HG03439 (cell line): ENCODE results near the gene PRRT1B.
"Not testable (repeated sequence)": the region's sequence is repeated elsewhere in the genome, so short reads cannot be mapped to it uniquely, and the experiment has no call there.

Experiments
- ATAC-seq: cut with Tn5 transposase; IDR thresholded peaks from one replicate; pipeline ENCODE4 v1.9.1; 2021; ENCODE audit warnings: mild to moderate bottlenecking, moderate library complexity; ENCODE audit not compliant: unreplicated experiment

Gene PRRT1B

DNA sequence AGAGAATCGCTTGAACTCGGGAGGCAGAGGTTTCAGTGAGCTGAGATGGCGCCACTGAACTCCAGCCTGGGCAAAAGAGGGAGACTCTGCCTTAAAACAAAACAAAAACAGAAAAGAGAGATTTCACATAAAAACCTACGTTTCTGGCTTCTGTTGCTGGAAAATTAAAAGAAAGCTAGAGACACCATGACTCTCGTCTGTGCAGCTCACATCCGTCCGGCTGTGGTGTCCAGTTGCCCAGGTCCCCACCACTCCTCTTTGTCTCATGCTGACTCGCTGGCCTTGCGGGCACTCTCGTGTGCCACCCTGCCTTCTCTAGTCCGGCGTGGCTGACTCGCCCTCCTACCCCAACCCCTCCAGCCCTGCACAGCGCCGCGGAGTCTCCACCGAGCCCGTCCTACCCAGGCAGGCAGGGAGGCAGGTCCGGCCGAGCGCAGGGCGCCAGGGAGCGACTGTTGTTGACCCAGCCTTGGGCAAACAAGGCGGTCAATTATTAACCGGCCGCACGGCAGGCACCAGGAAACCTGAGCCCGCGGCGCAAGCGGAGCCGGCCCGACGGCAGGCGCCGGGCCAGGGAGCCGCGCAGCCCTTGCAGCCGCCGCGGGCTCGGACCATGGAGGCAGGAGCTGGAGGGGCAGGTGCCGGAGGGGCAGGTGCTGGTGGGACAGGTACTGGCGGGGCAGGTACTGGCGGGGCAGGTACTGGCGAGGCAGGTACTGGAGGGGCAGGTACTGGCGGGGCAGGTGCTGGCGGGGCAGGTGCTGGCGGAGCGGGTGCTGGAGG lies at the start of gene PRRT1B:
Gene PRRT1B (plus strand): TSS at position 521 of the 783 bp plus-strand sequence. CDS start 93 bp downstream, at position 614.
- ATAC-seq, result no peak

- no peak for ATAC-seq
These were observed 49.5 kb upstream of the PRRT1B start for GRCh38 chr9:131495785-131496184.

- ATAC-seq, result no peak
These were observed 48.4 kb upstream of the PRRT1B start for GRCh38 chr9:131496844-131497405.

GRCh38 chr9:131499254-131499767 lies 46.0 kb upstream of the PRRT1B start:
- no peak for ATAC-seq

GRCh38 chr9:131500377-131500776 lies 44.9 kb upstream of the PRRT1B start:
- no peak for ATAC-seq

DNA sequence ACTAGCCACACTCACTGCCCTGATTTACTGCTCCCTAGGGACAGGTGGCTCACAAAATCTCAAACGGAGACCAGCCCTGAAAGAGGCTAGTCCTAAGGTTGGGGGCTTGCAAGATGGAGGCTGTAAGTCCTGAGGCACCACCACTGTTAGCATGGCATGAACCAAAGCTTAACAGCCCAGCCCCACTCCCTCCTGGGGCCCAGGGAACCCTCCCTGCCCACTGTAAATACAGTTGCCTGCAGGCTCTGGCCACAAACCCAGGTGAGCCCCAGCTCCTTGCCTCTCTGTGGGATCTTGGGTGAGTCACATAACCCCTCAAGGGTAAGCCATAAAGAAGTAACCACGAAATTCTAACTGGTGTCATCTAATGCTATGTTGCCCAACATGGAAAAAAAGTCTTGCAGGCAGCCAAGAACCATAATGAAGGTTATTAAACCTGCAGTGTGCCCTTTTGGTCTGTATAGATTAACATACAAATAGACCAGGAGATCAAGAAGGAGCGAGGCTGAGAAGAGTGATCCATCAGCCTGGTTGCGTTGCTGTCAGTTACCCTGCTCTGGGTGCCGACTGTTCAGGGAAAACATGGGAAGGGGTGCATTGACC lies 44.3 kb upstream of the PRRT1B start:
- ATAC-seq, result no peak

DNA sequence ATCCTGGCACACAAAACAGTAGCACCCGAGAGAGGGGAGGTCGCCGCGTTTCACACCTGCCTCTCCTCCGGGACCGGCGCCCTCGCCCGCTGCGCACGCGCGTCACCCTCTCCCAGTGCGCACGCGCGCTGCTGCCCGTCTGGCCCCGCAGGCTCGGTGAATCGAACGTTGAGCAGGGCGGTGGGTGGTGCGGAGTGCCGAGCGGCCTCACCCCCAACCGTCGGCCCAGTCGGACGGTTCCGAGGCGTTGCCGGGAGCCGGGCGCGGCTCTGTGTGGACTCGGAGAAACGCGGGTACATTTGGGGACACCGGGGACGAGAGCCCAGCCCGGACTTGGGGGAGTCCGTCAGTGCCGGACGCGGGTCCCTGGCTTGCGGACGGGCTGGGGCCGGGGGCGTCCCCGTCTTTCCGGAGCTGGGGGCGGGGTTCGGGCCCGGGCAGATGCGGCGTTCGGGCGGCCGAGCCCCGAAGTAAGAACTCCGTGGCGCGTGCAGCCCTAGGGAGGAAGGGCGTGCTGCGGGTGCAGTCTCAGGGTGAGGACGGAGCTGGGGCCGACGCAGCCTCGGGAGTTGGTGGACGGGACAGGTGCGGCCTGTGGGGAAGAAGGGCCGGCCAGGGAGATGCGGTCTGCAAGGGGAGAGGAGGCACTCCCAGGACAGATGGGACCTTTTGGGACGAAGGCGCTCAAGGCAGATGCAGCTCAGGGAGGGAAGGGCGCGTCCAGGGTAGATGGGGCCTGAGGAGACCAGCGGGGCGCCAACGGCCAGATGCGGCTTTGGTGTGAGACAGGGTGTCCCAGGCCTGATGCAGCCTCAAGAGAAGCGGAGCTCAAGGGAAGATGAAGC lies 42.3 kb upstream of the PRRT1B start, which contains the start of gene POMT1:
Gene POMT1 (plus strand): TSS at position 138 of the 845 bp plus-strand sequence. CDS start 1,301 bp downstream, outside the sequence.
- ATAC-seq, result peak; percentile 87

DNA sequence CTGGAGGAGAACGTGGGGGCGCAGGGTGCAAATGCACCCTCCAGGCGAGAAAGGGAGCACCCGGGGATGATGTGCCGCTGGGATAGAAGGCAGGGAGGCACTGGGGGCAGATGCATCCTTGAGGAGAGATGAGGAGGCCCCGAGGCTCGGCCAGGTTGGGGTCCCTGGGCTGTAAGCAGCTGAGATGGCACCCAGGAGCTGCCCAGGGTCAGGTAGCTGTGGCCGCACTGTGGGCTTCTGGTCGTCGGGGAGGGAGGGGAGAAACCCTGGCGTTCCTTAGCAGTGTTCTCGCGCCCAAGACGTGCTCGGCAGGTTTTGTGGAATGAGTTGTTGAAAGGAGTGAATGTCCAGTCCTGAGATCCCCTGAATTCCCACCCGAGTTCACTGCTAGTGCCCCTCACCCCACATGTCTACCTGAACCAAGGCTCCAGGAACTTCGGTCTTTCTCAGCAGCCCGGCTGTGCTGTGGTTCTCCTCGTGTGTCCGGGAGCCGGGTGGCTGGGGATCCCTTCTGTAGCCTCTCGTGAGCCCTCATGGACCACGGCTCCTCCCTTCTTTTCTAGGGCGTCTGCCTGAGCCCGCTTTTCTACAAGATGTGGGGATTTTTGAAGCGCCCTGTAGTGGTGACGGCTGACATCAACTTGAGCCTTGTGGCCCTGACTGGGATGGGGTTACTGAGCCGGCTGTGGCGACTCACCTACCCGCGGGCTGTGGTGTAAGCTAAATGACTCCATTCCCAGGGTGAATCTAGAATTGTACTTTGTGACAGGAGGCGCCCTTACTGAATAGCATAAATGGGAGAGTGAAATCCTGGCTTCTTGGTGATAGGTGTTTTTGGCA lies 41.5 kb upstream of the PRRT1B start:
- ATAC-seq, result no peak

- ATAC-seq, result no peak
These were observed 40.3 kb upstream of the PRRT1B start for GRCh38 chr9:131505012-131505411.

- no peak for ATAC-seq
These were observed 33.9 kb upstream of the PRRT1B start for GRCh38 chr9:131511416-131511815.

- no peak for ATAC-seq
These were observed 33.4 kb upstream of the PRRT1B start for GRCh38 chr9:131511880-131512279.

GRCh38 chr9:131513177-131513576 lies 32.1 kb upstream of the PRRT1B start:
- ATAC-seq, result no peak

DNA sequence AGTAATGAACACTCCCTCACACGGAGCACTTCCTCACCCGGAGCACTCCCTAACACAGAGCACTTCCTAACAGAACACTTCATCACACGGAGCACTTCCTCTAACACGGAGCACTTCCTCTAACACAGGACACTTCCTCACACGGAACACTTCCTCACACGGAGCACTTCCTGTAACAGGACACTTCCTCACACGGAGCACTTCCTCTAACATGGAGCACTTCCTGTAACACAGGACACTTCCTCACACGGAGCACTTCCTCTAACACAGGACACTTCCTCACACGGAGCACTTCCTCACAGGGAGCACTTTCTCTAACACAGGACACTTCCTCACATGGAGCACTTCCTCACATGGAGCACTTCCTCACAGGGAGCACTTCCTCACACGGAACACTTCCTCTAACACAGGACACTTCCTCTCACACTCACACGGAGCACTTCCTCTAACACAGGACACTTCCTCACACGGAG lies 29.7 kb upstream of the PRRT1B start:
- not testable (repeated sequence) for ATAC-seq

- no peak for ATAC-seq
These were observed 29.2 kb upstream of the PRRT1B start for GRCh38 chr9:131516100-131516499.

DNA sequence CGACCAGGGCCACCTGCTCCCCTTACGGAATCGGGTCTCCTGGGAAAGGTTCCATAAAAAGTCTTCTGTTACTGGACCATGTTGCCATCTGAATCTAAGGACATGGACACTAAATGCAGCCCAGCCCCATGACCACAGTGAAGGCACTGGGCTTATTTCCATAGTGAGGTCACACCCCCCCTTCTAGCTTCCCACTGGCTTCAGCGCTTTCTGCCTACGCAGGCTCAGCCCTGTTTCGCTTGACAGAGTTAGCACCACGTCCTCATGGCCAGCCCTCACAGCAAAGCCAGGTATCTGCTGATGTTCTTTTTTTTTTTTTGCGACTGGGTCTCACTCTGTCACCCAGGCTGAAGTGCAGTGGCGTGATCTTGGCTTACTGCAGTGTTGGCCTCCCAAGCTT lies 28.4 kb upstream of the PRRT1B start:
- ATAC-seq, result no peak

DNA sequence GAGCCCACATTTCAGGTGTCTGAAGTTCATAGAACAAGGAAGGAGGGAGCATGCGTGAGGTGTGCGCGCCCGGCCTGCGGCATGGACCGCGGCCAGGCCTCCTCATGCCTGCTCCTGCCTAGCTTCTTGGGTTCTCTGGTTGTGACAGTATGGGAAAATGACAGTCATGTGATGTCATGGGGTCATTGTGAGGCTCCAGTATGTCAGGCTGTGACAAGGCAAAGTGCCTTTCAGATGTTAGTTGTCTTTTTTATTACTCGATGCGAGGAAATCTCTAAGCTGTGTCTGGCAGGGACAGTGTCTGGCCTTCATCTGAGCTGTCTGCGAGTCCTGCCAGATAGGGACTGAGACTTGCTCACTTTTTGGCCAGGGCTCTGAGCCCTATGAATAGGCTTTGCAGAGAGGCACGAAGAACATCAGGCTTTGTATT lies 27.5 kb upstream of the PRRT1B start:
- ATAC-seq, result no peak

DNA sequence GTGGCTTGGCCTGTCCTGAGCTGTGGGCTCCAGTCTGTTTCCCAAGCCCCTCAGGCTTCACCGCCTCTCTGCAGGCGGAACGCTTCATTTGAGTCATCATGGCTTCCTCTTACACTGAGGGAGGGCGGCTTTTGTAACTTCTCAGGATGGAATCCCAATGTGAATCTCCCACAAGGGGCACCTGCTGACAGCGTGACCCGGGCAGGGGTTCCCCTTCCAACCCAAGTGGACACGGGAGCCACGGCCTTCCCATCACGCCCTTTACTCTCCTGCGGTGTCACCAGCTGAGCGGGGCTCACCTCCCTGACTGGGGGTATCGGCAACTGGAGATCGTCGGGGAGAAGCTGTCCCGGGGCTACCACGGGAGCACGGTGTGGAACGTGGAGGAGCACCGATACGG lies 26.8 kb upstream of the PRRT1B start:
- no peak for ATAC-seq

DNA sequence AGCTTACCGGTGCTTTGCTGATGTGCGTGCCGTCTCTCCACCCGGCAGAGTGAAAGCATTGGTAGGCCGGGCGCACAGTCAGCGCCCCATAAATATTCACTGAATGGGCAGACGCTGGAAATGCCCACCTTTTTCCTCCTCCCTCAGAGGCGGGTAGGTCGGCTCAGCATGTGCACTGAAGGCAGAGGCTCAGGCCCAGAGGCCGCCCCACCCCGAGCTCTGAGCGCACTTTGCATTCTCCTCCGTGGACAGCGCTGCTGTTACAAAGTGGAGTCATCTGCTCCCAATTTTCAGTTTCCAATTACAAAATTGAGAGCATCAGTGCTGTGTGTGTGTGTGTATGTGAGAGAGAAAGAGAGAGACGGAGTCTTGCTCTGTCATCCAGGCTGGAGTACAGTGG lies 24.8 kb upstream of the PRRT1B start:
- no peak for ATAC-seq

- ATAC-seq, result no peak
These were observed 24.1 kb upstream of the PRRT1B start for GRCh38 chr9:131521203-131521602.

DNA sequence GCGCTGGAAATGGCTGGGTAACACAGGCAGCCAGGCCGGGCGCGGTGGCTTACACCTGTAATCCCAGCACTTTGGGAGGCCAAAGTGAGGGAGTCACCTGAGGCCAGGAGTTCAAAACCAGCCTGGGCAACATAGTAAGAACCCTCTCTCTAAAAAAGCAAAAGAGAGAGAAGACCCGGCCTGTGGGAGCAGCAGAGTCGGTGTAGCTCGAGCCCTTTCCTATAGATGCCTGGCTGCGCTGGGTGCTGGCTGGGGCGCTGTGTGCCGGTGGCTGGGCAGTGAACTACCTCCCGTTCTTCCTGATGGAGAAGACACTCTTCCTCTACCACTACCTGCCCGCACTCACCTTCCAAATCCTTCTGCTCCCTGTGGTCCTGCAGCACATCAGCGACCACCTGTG lies 23.5 kb upstream of the PRRT1B start:
- no peak for ATAC-seq
